ENCODE results near the gene KCTD21. TPM values are rescaled to one million over a fixed set of nuclear protein-coding genes. Genes with fewer than 3 reads are reported as not detected.

Gene KCTD21
- total RNA-seq, 4 donors from 2014 or later: 9.6 to 21.5 (median 13.7) TPM

GRCh38 chr11:78205691-78206090 is 17.3 kb upstream of the KCTD21 start:
- TF ChIP-seq CTCF (IDR thresholded peaks at IDR 0.05): no peak
- DNase-seq (ENCODE audit: low spot score): no peak
- ATAC-seq (ENCODE audit: low FRiP score): no peak

- no peak for TF ChIP-seq CTCF (IDR thresholded peaks at IDR 0.05)
- no peak for DNase-seq (ENCODE audit: low spot score)
These were observed 16.8 kb upstream of the KCTD21 start for GRCh38 chr11:78205256-78205655.

GRCh38 chr11:78203184-78203583 is 14.8 kb upstream of the KCTD21 start:
- TF ChIP-seq CTCF (IDR thresholded peaks at IDR 0.05): no peak
- ATAC-seq (ENCODE audit: low FRiP score) (no peak), DNase-seq (ENCODE audit: low spot score) (no peak)

More at GRCh38 chr11:78205256-78205655, 16.8 kb upstream of the KCTD21 start:
- no peak for ATAC-seq (ENCODE audit: low FRiP score)

- TF ChIP-seq CTCF (IDR thresholded peaks at IDR 0.05): no peak
- DNase-seq (ENCODE audit: low spot score): no peak
- ATAC-seq (ENCODE audit: low FRiP score): no peak
These were observed 14.3 kb upstream of the KCTD21 start for GRCh38 chr11:78202733-78203167.

GRCh38 chr11:78201096-78201818 is 12.8 kb upstream of the KCTD21 start:
- no peak for TF ChIP-seq CTCF (IDR thresholded peaks at IDR 0.05)
- no peak for ATAC-seq (ENCODE audit: low FRiP score)

GRCh38 chr11:78200553-78200952 is 12.1 kb upstream of the KCTD21 start:
- DNase-seq (ENCODE audit: low spot score) (no peak), ATAC-seq (ENCODE audit: low FRiP score) (no peak)
- TF ChIP-seq CTCF (IDR thresholded peaks at IDR 0.05): no peak

More at GRCh38 chr11:78201096-78201818, 12.8 kb upstream of the KCTD21 start:
- no peak for DNase-seq (ENCODE audit: low spot score)

GRCh38 chr11:78200061-78200460 is 11.6 kb upstream of the KCTD21 start:
- DNase-seq (ENCODE audit: low spot score) (no peak), ATAC-seq (ENCODE audit: low FRiP score) (no peak)
- TF ChIP-seq CTCF (IDR thresholded peaks at IDR 0.05): no peak
